Brain microvascular endothelial cell (primary cell): Measurements from ENCODE around the gene FMN2.

Experiments
- DNase-seq: peaks from one replicate; pipeline ENCODE4 v3.0.0-alpha.2; 2020
- H3K27ac ChIP-seq: fragments of 250-450 bp; sonication (Bioruptor Pico); 2 replicates; pipeline ENCODE4 v1.5.1; 2020; ENCODE audit warnings: mild to moderate bottlenecking, moderate library complexity
- H3K27me3 ChIP-seq: fragments of 250-450 bp; sonication (Bioruptor Pico); replicated peaks from 2 replicates; pipeline ENCODE4 v1.5.1; 2020; ENCODE audit warnings: mild to moderate bottlenecking
- H3K36me3 ChIP-seq: fragments of 250-450 bp; sonication (Bioruptor Pico); replicated peaks from 2 replicates; pipeline ENCODE4 v1.5.1; 2020; ENCODE audit warnings: mild to moderate bottlenecking
- H3K4me3 ChIP-seq: 2 replicates; pipeline ENCODE4 v1.5.1; 2011; ENCODE audit warnings: low read depth, mild to moderate bottlenecking, control low read depth, low read length, moderate library complexity
- CTCF ChIP-seq: IDR thresholded peaks from 2 replicates; pipeline ENCODE4 v1.5.1; 2011; ENCODE audit warnings: low read depth, mild to moderate bottlenecking, moderate library complexity, low read length, control low read depth, inconsistent platforms; ENCODE audit errors: missing control alignments
- in situ Hi-C: cut with HindIII; loops from 2 replicates; pipeline ENCODE4 v1.10.0; 2017; ENCODE audit warnings: low sequenced_read_pairs, low pct_ligation_motif_present

The FMN2 gene

GRCh38 chr1:240235521-240236288 is 144.0 kb downstream of the FMN2 start:
- H3K4me3 ChIP-seq = no peak overlapping the region
- H3K27ac ChIP-seq = no peak overlapping the region
- in situ Hi-C loops = no loop called here
- DNase-seq = no peak
- H3K36me3 ChIP-seq = no peaks in the 10 kb centered on the region
- no peaks in the 10 kb centered on the region for H3K27me3 ChIP-seq
- no peak for TF ChIP-seq CTCF

GRCh38 chr1:240237305-240237721 is 145.6 kb downstream of the FMN2 start:
- no peaks in the 10 kb centered on the region for H3K36me3 ChIP-seq
- in situ Hi-C loops = no loop called here
- no peak for TF ChIP-seq CTCF

GRCh38 chr1:240239309-240239708 is 147.6 kb downstream of the FMN2 start:
- Histone ChIP-seq H3K27me3 (no peaks in the 10 kb centered on the region), H3K27ac (no peak overlapping the region), H3K4me3 (no peak overlapping the region), H3K36me3 (no peaks in the 10 kb centered on the region)
- no peak for DNase-seq
- no peak for TF ChIP-seq CTCF
- in situ Hi-C loops = no loop called here

More at GRCh38 chr1:240237305-240237721, 145.6 kb downstream of the FMN2 start:
- Histone ChIP-seq H3K27me3 (no peaks in the 10 kb centered on the region), H3K4me3 (no peak overlapping the region), H3K27ac (peak overlapping the region; percentile 52)
- DNase-seq = peak; percentile 66

GRCh38 chr1:240241278-240241677 is 149.6 kb downstream of the FMN2 start:
- H3K4me3 ChIP-seq = no peak overlapping the region
- no peak for TF ChIP-seq CTCF
- no peak for DNase-seq
- H3K36me3 ChIP-seq = no peaks in the 10 kb centered on the region
- in situ Hi-C loops = no loop called here
- no peak overlapping the region for H3K27ac ChIP-seq
- no peaks in the 10 kb centered on the region for H3K27me3 ChIP-seq

GRCh38 chr1:240242601-240243144 is 151.0 kb downstream of the FMN2 start:
- H3K4me3 ChIP-seq = no peak overlapping the region
- peak overlapping the region; percentile 49 for H3K27ac ChIP-seq
- H3K36me3 ChIP-seq = no peaks in the 10 kb centered on the region
- DNase-seq = peak; percentile 81
- H3K27me3 ChIP-seq = no peaks in the 10 kb centered on the region
- TF ChIP-seq CTCF = no peak
- in situ Hi-C loops = no loop called here
